Neural cell (in vitro differentiated cells): ENCODE measurements around the gene PDE2A. TPM values are rescaled to one million over a fixed set of nuclear protein-coding genes. Genes with fewer than 3 reads are reported as not detected.
A peak's percentile ranks its signal among the peaks of the same experiment; 100 is the strongest.

Experiments
- H2AFZ ChIP-seq: fragments of 200-600, 300-800 bp; sonication (generic), shearing (Covaris generic); 2 replicates; pipeline ENCODE4 v1.6.0; 2014; ENCODE audit warnings: low read depth, mild to moderate bottlenecking, antibody characterized with exemption, low read length, moderate library complexity
- H3F3A ChIP-seq: fragments of 200-600 bp; shearing (Covaris generic); 2 replicates; pipeline ENCODE4 v1.6.1; 2016; ENCODE audit warnings: mild to moderate bottlenecking, moderate library complexity, mixed read lengths, antibody characterized with exemption, low read length; ENCODE audit not compliant: insufficient read depth, poor library complexity, severe bottlenecking
- H3K27ac ChIP-seq: fragments of 200-600, 300-800 bp; sonication (generic), shearing (Covaris generic); 2 replicates; pipeline ENCODE4 v1.5.1; 2014; ENCODE audit warnings: mild to moderate bottlenecking, low read length, moderate library complexity
- H3K27me3 ChIP-seq: fragments of 300-800, 200-600 bp; sonication (generic), shearing (Covaris generic); 2 replicates; pipeline ENCODE4 v1.6.0; 2014; ENCODE audit warnings: mild to moderate bottlenecking, low read depth, low read length, moderate library complexity; ENCODE audit not compliant: insufficient read depth
- H3K36me3 ChIP-seq: fragments of 300-800, 200-600 bp; sonication (generic), shearing (Covaris generic); 2 replicates; pipeline ENCODE4 v1.5.1; 2014; ENCODE audit warnings: mild to moderate bottlenecking, antibody characterized with exemption, low read length, moderate library complexity; ENCODE audit not compliant: insufficient read depth
- H3K4me2 ChIP-seq: fragments of 300-800, 200-600 bp; sonication (generic), shearing (Covaris generic); 2 replicates; pipeline ENCODE4 v1.6.0; 2014; ENCODE audit warnings: mild to moderate bottlenecking, low read length
- H3K4me3 ChIP-seq: fragments of 300-800, 200-600 bp; sonication (generic), shearing (Covaris generic); 2 replicates; pipeline ENCODE4 v1.5.1; 2014; ENCODE audit warnings: mild to moderate bottlenecking, low read length, moderate library complexity
- H3K79me2 ChIP-seq: fragments of 200-600 bp; shearing (Covaris generic); replicated peaks from 2 replicates; pipeline ENCODE4 v1.6.0; 2014; ENCODE audit warnings: mild to moderate bottlenecking, low read length, moderate library complexity; ENCODE audit not compliant: insufficient read depth
- H3K9ac ChIP-seq: fragments of 300-800, 200-600 bp; sonication (generic), shearing (Covaris generic); 2 replicates; pipeline ENCODE4 v1.6.1; 2016; ENCODE audit warnings: mild to moderate bottlenecking, low read length, mixed read lengths
- H3K9me2 ChIP-seq: fragments of 200-600 bp; shearing (Covaris generic); 2 replicates; pipeline ENCODE4 v1.6.1; 2016; ENCODE audit warnings: mild to moderate bottlenecking, low read length, mixed read lengths; ENCODE audit not compliant: insufficient read depth
- H3K9me3 ChIP-seq: fragments of 200-600, 300-800 bp; sonication (generic), shearing (Covaris generic); 2 replicates; pipeline ENCODE4 v1.6.1; 2016; ENCODE audit warnings: mild to moderate bottlenecking, mixed run types, low read length, moderate library complexity, mixed read lengths
- H4K20me1 ChIP-seq: fragments of 200-600 bp; shearing (Covaris generic); 2 replicates; pipeline ENCODE4 v1.6.1; 2016; ENCODE audit warnings: mild to moderate bottlenecking, mixed run types; ENCODE audit not compliant: insufficient read depth
- EP300 ChIP-seq: fragments of 450-650 bp; conservative IDR thresholded peaks from 2 replicates; pipeline ENCODE4 v1.6.1; 2014; ENCODE audit warnings: antibody characterized with exemption, mild to moderate bottlenecking, moderate library complexity; ENCODE audit not compliant: poor library complexity, severe bottlenecking
- MXI1 ChIP-seq: fragments of 450-650 bp; conservative IDR thresholded peaks from 2 replicates; pipeline ENCODE4 v1.6.1; 2014; ENCODE audit warnings: antibody characterized with exemption, mild to moderate bottlenecking; ENCODE audit not compliant: poor library complexity, severe bottlenecking
- RAD21 ChIP-seq: fragments of 450-650 bp; conservative IDR thresholded peaks from 2 replicates; pipeline ENCODE4 v1.6.1; 2014; ENCODE audit warnings: antibody characterized with exemption, mild to moderate bottlenecking, moderate library complexity
- SMC3 ChIP-seq: fragments of 450-650 bp; conservative IDR thresholded peaks from 2 replicates; pipeline ENCODE4 v1.6.1; 2014; ENCODE audit warnings: antibody characterized with exemption, mild to moderate bottlenecking, moderate library complexity; ENCODE audit not compliant: poor library complexity
- polyA plus RNA-seq: library from polyadenylated mRNA; depleted of rRNA; stranded (reverse); fragments of >200 nt; gene quantifications from 2 replicates; pipeline ENCODE4 v1.2.3, GENCODE V29; 2014
- TF ChIP-seq, protein P1 (sequence below): fragments of 450-650 bp; IDR thresholded peaks from 2 replicates; pipeline ENCODE4 v1.5.1; 2014; ENCODE audit warnings: antibody characterized with exemption, mild to moderate bottlenecking, moderate library complexity; ENCODE audit not compliant: poor library complexity, severe bottlenecking

PDE2A gene
- polyA plus RNA-seq, 1 donor from 2014 or later = 11.6 TPM

DNA sequence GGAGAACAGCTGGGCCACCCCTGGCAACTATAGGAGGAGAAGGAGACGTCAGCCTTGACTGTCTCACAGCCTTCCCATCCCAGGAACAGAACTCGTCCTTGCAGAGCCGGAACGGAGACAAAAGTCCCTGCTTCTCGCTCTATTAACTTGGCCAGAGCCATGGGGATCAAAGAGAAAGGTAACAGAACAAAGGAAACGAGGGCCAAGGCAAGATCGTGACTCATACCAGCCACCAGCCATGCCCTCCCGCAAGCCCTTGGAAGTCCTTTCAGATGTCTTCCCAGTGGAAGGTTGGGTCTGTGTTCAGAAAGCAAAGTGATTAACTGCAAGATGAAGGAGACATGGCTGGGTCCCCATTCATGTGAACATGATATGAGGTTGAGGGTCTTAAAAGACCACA, 64.7 kb downstream of the PDE2A start:
- H2AFZ ChIP-seq = no peak overlapping the region
- H3K79me2 ChIP-seq = no peaks in the 10 kb centered on the region
- no peaks in the 10 kb centered on the region for H3K27me3 ChIP-seq
- H3K4me3 ChIP-seq = no peak overlapping the region
- no peak overlapping the region for H3K27ac ChIP-seq
- H4K20me1 ChIP-seq = no peaks in the 10 kb centered on the region
- no peaks in the 10 kb centered on the region for H3K9me3 ChIP-seq
- no peak overlapping the region for H3K9ac ChIP-seq
- H3K9me2 ChIP-seq = no peaks in the 10 kb centered on the region
- H3K36me3 ChIP-seq = no peaks in the 10 kb centered on the region
- no peak for TF ChIP-seq MXI1
- H3F3A ChIP-seq = no peaks in the 10 kb centered on the region
- H3K4me2 ChIP-seq = no peak overlapping the region

DNA sequence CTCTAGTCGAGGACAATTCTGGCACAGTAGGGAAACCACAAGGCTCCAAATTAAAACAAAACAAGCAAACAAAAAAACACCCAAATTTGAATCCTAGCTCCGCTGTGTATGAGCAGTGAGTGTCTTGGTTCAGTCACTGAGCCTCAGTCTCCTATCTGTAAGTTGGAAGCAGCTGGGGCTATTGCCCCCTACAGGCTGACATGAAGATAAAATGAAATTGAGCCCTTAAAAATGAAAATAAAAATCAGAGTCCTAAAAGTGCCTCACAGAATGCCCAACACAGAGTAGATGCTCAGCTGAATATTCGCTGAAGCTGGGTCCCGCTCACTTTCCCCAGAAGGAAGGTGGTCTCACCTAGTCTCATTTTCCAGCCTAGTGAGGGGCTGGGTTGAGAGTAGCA, 65.2 kb downstream of the PDE2A start:
- Histone ChIP-seq H3K27me3 (no peaks in the 10 kb centered on the region), H3K4me3 (no peak overlapping the region), H3K9me2 (no peaks in the 10 kb centered on the region), H2AFZ (no peak overlapping the region), H3K27ac (no peak overlapping the region), H3F3A (no peaks in the 10 kb centered on the region), H4K20me1 (no peaks in the 10 kb centered on the region), H3K36me3 (no peaks in the 10 kb centered on the region), H3K9me3 (no peaks in the 10 kb centered on the region), H3K9ac (no peak overlapping the region), H3K4me2 (no peak overlapping the region), H3K79me2 (no peaks in the 10 kb centered on the region)
- no peak for TF ChIP-seq EP300
- TF ChIP-seq, protein P1, sequence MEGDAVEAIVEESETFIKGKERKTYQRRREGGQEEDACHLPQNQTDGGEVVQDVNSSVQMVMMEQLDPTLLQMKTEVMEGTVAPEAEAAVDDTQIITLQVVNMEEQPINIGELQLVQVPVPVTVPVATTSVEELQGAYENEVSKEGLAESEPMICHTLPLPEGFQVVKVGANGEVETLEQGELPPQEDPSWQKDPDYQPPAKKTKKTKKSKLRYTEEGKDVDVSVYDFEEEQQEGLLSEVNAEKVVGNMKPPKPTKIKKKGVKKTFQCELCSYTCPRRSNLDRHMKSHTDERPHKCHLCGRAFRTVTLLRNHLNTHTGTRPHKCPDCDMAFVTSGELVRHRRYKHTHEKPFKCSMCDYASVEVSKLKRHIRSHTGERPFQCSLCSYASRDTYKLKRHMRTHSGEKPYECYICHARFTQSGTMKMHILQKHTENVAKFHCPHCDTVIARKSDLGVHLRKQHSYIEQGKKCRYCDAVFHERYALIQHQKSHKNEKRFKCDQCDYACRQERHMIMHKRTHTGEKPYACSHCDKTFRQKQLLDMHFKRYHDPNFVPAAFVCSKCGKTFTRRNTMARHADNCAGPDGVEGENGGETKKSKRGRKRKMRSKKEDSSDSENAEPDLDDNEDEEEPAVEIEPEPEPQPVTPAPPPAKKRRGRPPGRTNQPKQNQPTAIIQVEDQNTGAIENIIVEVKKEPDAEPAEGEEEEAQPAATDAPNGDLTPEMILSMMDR = peak; percentile 23

DNA sequence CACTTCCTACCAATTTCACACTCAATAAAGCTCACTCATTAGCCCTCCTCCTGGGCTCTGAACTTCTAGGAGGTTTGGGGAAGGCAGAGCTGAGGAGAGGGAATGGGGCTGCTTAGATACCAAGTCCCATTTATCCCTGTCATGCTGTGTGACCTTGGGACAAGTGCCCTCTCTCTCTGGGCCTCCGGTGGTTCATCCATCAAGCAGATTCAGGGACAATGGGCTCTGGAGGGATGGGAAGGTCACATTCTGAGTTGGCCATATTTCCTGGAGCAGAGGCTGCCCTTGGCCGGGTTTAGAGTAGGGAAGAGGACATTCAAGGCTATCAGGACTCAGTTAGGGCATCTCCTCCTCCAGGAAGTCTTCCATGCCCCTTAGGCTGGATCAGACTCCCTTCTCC, 66.7 kb downstream of the PDE2A start:
- no peaks in the 10 kb centered on the region for H3K79me2 ChIP-seq
- H3K9me3 ChIP-seq = no peaks in the 10 kb centered on the region
- no peak overlapping the region for H2AFZ ChIP-seq
- H3K4me2 ChIP-seq = no peak overlapping the region
- no peaks in the 10 kb centered on the region for H3K27me3 ChIP-seq
- H3K27ac ChIP-seq = no peak overlapping the region
- no peak overlapping the region for H3K4me3 ChIP-seq
- no peaks in the 10 kb centered on the region for H3K9me2 ChIP-seq
- TF ChIP-seq EP300 (no peak), SMC3 (no peak), RAD21 (no peak)
- TF ChIP-seq, protein P1 = no peak
- no peak overlapping the region for H3K9ac ChIP-seq
- no peaks in the 10 kb centered on the region for H4K20me1 ChIP-seq
- no peaks in the 10 kb centered on the region for H3K36me3 ChIP-seq
- H3F3A ChIP-seq = no peaks in the 10 kb centered on the region
